Panc1 (cell line): ENCODE measurements around the gene CCDC6.

Experiments
- POLR2AphosphoS5 ChIP-seq: IDR thresholded peaks from 2 replicates; pipeline ENCODE4 v1.6.1; 2012; ENCODE audit warnings: mild to moderate bottlenecking, low read depth, low read length, moderate library complexity
- TF ChIP-seq, protein P1 (sequence below): fragments of 450-650 bp; IDR thresholded peaks from 2 replicates; pipeline ENCODE4 v1.5.1; 2017; ENCODE audit warnings: mild to moderate bottlenecking

DNA sequence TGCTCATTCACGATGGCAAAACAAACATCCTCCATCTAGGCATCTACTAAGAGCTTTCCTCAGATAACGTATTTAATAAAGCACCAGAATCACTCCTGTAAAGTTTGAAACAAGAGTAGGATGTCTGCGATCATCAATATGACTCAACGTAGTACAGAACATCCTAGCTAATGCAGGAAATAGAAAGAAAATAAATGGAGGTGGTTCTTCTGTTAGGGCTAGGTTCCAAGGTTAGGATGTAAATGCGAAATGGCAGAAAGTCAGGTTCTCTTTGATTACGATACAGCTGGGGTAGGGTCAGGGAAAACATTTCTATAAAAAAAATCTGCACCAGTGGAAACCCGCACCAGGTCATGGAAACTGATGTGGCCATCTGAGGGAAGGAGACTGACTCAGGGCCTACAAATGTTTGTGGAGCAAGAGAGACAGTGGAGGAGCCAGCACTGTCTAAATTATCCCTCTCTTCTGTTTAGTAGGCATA is 29.1 kb downstream of the CCDC6 start:
- TF ChIP-seq, protein P1, sequence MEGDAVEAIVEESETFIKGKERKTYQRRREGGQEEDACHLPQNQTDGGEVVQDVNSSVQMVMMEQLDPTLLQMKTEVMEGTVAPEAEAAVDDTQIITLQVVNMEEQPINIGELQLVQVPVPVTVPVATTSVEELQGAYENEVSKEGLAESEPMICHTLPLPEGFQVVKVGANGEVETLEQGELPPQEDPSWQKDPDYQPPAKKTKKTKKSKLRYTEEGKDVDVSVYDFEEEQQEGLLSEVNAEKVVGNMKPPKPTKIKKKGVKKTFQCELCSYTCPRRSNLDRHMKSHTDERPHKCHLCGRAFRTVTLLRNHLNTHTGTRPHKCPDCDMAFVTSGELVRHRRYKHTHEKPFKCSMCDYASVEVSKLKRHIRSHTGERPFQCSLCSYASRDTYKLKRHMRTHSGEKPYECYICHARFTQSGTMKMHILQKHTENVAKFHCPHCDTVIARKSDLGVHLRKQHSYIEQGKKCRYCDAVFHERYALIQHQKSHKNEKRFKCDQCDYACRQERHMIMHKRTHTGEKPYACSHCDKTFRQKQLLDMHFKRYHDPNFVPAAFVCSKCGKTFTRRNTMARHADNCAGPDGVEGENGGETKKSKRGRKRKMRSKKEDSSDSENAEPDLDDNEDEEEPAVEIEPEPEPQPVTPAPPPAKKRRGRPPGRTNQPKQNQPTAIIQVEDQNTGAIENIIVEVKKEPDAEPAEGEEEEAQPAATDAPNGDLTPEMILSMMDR: no peak
- no peak for TF ChIP-seq POLR2AphosphoS5
